Measurements from ENCODE around the gene FBXO48.

DNA sequence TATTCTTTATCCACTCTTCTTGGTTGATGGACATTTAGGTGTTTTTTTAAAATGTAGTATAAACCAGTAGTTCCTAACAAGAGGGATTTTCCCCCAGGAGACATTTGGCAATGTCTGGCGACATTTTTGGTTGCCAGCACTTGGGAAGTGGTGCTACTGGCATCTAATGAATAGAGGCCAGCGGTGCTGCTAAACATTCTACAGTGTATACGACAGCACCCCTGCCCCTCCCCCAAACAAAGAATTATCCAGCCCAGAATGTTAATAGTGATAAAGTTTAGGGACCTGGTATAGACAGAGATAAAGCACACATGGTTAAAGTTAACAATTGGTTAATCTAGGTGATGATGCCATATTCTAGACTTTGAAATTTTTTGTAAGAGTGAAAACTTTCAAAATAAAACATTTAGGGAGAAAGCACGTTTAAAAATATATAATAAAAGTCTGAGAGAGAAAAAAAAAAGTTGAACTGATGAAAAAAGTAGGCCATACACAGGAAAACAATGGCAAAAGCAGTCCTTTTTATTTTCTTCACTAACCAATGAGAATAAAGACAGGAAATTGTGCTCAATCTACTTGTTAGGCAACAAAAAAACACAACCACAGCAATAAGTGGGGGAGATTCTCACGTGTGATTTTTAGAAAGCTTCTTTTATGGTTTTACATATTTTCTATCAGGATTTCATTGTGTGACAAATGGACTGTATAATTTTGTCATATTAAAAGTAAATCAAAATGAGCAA, 14.8 kb downstream of the FBXO48 start:
- TF ChIP-seq, protein P1, sequence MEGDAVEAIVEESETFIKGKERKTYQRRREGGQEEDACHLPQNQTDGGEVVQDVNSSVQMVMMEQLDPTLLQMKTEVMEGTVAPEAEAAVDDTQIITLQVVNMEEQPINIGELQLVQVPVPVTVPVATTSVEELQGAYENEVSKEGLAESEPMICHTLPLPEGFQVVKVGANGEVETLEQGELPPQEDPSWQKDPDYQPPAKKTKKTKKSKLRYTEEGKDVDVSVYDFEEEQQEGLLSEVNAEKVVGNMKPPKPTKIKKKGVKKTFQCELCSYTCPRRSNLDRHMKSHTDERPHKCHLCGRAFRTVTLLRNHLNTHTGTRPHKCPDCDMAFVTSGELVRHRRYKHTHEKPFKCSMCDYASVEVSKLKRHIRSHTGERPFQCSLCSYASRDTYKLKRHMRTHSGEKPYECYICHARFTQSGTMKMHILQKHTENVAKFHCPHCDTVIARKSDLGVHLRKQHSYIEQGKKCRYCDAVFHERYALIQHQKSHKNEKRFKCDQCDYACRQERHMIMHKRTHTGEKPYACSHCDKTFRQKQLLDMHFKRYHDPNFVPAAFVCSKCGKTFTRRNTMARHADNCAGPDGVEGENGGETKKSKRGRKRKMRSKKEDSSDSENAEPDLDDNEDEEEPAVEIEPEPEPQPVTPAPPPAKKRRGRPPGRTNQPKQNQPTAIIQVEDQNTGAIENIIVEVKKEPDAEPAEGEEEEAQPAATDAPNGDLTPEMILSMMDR (IDR thresholded peaks at IDR 0.05): no peak
- TF ChIP-seq EZH2 (IDR thresholded peaks at IDR 0.05): no peak

Data from neural progenitor cell (in vitro differentiated cells).